B cell (primary cell): ENCODE measurements around the gene HS3ST6. TPM values are rescaled to one million over a fixed set of nuclear protein-coding genes. Genes with fewer than 3 reads are reported as not detected.

Experiments
- ATAC-seq: fragments of 200-7000 bp; cut with Tn5 transposase; one replicate; pipeline ENCODE4 v1.10.0; 2021; ENCODE audit warnings: low read depth, mild to moderate bottlenecking, moderate number of reproducible peaks, moderate library complexity
- CTCF ChIA-PET: fragments of 350-600 bp; sonication (Branson Sonifier 250); formaldehyde crosslinking; loops from one replicate; lab custom pipeline; 2021; ENCODE audit warnings: antibody characterized with exemption, inconsistent platforms; lab: Charles Lee
- POLR2A ChIA-PET: fragments of 350-600 bp; sonication (Branson Sonifier 250); formaldehyde crosslinking; loops from one replicate; lab custom pipeline; 2021; ENCODE audit warnings: antibody characterized with exemption; lab: Charles Lee
- DNase-seq: peaks from one replicate; pipeline ENCODE4 v3.0.0; 2013
- H2AFZ ChIP-seq: 2 replicates; pipeline ENCODE4 v1.6.1; 2012; ENCODE audit warnings: mild to moderate bottlenecking, low read depth, low read length; ENCODE audit not compliant: insufficient read depth, poor library complexity, severe bottlenecking
- H3K27ac ChIP-seq, 2 donors: 1 replicate in 1 of 2; 2 replicates in 1 of 2; pipeline ENCODE4 v1.5.1; 2012 to 2013; ENCODE audit warnings: low read length in 2 of 2, mild to moderate bottlenecking in 2 of 2, moderate library complexity in 1 of 2
- H3K27me3 ChIP-seq, 4 experiments: fragments of 200-600 bp in 1 of 4; sonication (generic) in 1 of 4; replicated peaks in 1 of 4; 1 replicate in 2 of 4; 2 replicates in 2 of 4; pipeline versions ENCODE4 v1.6.1 to v1.7.0; 2013 to 2016; ENCODE audit warnings: low read length in 3 of 4, mild to moderate bottlenecking in 2 of 4, mixed read lengths in 1 of 4, moderate library complexity in 1 of 4; ENCODE audit not compliant: insufficient read depth in 4 of 4, control insufficient read depth in 3 of 4; ENCODE audit errors: control extremely low read depth in 1 of 4
- H3K36me3 ChIP-seq, 2 experiments: replicated peaks in 1 of 2; 1 replicate in 1 of 2; 2 replicates in 1 of 2; pipeline versions ENCODE4 v1.6.1 to v1.7.1; 2013; ENCODE audit warnings: low read length in 1 of 2; ENCODE audit not compliant: insufficient read depth in 2 of 2, control insufficient read depth in 1 of 2; ENCODE audit errors: control extremely low read depth in 1 of 2, extremely low read depth in 1 of 2
- H3K4me1 ChIP-seq, 2 donors: fragments of 200-600 bp in 1 of 2; sonication (generic) in 1 of 2; 1 replicate in 1 of 2; 2 replicates in 1 of 2; pipeline versions ENCODE4 v1.5.1 to v1.6.1; 2013 to 2017; ENCODE audit warnings: low read length in 2 of 2; ENCODE audit not compliant: control insufficient read depth in 2 of 2, insufficient read depth in 2 of 2
- H3K4me2 ChIP-seq: replicated peaks from 2 replicates; pipeline ENCODE3; 2012; ENCODE audit warnings: mild to moderate bottlenecking, low read depth, low read length; ENCODE audit not compliant: poor library complexity, severe bottlenecking
- H3K4me3 ChIP-seq, 5 experiments: fragments of 200-600 bp in 1 of 5; sonication (generic) in 1 of 5; 1 replicate in 3 of 5; 2 replicates in 2 of 5; pipeline versions ENCODE4 v1.5.1 to v1.7.0; 2011 to 2016; ENCODE audit warnings: low read length in 4 of 5, mild to moderate bottlenecking in 4 of 5, low read depth in 2 of 5, control low read depth in 1 of 5, moderate library complexity in 1 of 5; ENCODE audit not compliant: insufficient read depth in 1 of 5; ENCODE audit errors: control extremely low read depth in 1 of 5, extremely low read depth in 1 of 5
- H3K79me2 ChIP-seq: fragments of 200-600 bp; sonication (generic); one replicate; pipeline ENCODE4 v1.6.0; 2016; ENCODE audit warnings: low read length; ENCODE audit not compliant: control insufficient read depth, insufficient read depth
- H3K9ac ChIP-seq: fragments of 200-600 bp; sonication (generic); 2 replicates; pipeline ENCODE4 v1.6.1; 2017; ENCODE audit warnings: mild to moderate bottlenecking, low read length, moderate library complexity
- H3K9me3 ChIP-seq, 3 donors: one replicate each; pipeline versions ENCODE4 v1.6.1 to v1.7.1; 2013; ENCODE audit warnings: low read length in 2 of 3; ENCODE audit not compliant: control insufficient read depth in 2 of 3, insufficient read depth in 1 of 3; ENCODE audit errors: control extremely low read depth in 1 of 3
- H4K20me1 ChIP-seq: 2 replicates; pipeline ENCODE4 v1.6.0; 2012; ENCODE audit warnings: mild to moderate bottlenecking, low read length; ENCODE audit not compliant: insufficient read depth, control insufficient read depth, poor library complexity, severe bottlenecking
- H3K27ac Mint-ChIP-seq: one replicate; pipeline ENCODE4 v1.8.0; 2021; ENCODE audit warnings: mixed read lengths
- H3K27me3 Mint-ChIP-seq: one replicate; pipeline ENCODE4 v1.8.0; 2021; ENCODE audit warnings: mixed read lengths
- H3K4me1 Mint-ChIP-seq: one replicate; pipeline ENCODE4 v1.8.0; 2021; ENCODE audit warnings: mixed read lengths
- H3K4me3 Mint-ChIP-seq: one replicate; pipeline ENCODE4 v1.8.0; 2021; ENCODE audit warnings: mixed read lengths
- H3K9me3 Mint-ChIP-seq: one replicate; pipeline ENCODE4 v1.8.0; 2022; ENCODE audit warnings: mixed read lengths; ENCODE audit not compliant: insufficient read depth
- CTCF ChIP-seq: fragments of 200-600 bp; IDR thresholded peaks from one replicate; pipeline ENCODE4 v1.8.0; 2022; ENCODE audit warnings: antibody characterized with exemption, mild to moderate bottlenecking
- EZH2 ChIP-seq: IDR thresholded peaks from 2 replicates; pipeline ENCODE4 v1.6.1; 2012; ENCODE audit warnings: borderline replicate concordance, low read depth, mild to moderate bottlenecking, moderate library complexity, low read length; ENCODE audit not compliant: insufficient read depth, poor library complexity, severe bottlenecking
- WGBS: methylation state at CpG from one replicate; pipeline ENCODE4 v1.1.5; 2013; ENCODE audit warnings: missing lambda C conversion rate; ENCODE audit not compliant: insufficient coverage; 5-methylcytosine and 5-hydroxymethylcytosine counted together
- intact Hi-C: fragments of 100-400 bp; cut with micrococcal nuclease; formaldehyde crosslinking; loops from one replicate; pipeline ENCODE4 v1.10.0; 2022
- polyA plus RNA-seq: library from polyadenylated mRNA; depleted of rRNA; stranded (reverse); fragments of >200 nt; gene quantifications from 2 replicates; pipeline ENCODE4 v1.2.3, GENCODE V29; 2012
- total RNA-seq, 2 donors: library from RNA; stranded (reverse); fragments of 120-200 nt in 1 of 2; gene quantifications; 1 replicate in 1 of 2; 2 replicates in 1 of 2; pipeline versions ENCODE4 v1.2.3 to v1.2.4, GENCODE V29; 2013 to 2022

Gene HS3ST6
- total and polyA plus RNA-seq, 2 donors (not counting 1 experiment from before 2014, with no cell fraction given), result not detected

- H3K27ac ChIP-seq, result no peak overlapping the region
- WGBS, result 8% methylated on average over 19 of the region's 22 CpGs
- intact Hi-C loops, result no loop called here
- no peak overlapping the region for H3K4me2 ChIP-seq
- H3K4me3 ChIP-seq, result no peak overlapping the region
- peaks cover 0 to 54% (median 9%) of the 10 kb centered on the region in 4 experiments for H3K27me3 ChIP-seq
- no peak for DNase-seq
- H3K9me3 Mint-ChIP-seq, result no peaks in the 10 kb centered on the region
- CTCF ChIA-PET, result interaction anchor here (0.6 kb wide), 1 partner anchor 1110 kb away, joined by 3 read pairs; no protein-coding TSS in a partner anchor
- H2AFZ ChIP-seq, result no peak overlapping the region
- peaks cover 4% of the 10 kb centered on the region for H3K4me1 Mint-ChIP-seq
- H3K4me3 Mint-ChIP-seq, result peak overlapping the region; percentile 19
- no peaks in the 10 kb centered on the region for H3K4me1 ChIP-seq
- no peaks in the 10 kb centered on the region for H4K20me1 ChIP-seq
- POLR2A ChIA-PET, result interaction anchor here (0.5 kb wide), 1 partner anchor 103 kb away, joined by 10 read pairs; no protein-coding TSS in a partner anchor
- H3K36me3 ChIP-seq, result no peaks in the 10 kb centered on the region
- no peaks in the 10 kb centered on the region for H3K9me3 ChIP-seq
- no peaks in the 10 kb centered on the region for H3K79me2 ChIP-seq
- H3K9ac ChIP-seq, result no peak overlapping the region
- TF ChIP-seq EZH2 (no peak), CTCF (no peak)
- no peak for ATAC-seq
- H3K27me3 Mint-ChIP-seq, result peaks cover 31% of the 10 kb centered on the region
- no peak overlapping the region for H3K27ac Mint-ChIP-seq
These were observed 1.1 kb downstream of the HS3ST6 start for GRCh38 chr16:1917056-1917664.

GRCh38 chr16:1916640-1916990 lies 1.6 kb downstream of the HS3ST6 start:
- WGBS, result 22% methylated on average over 2 of the region's 5 CpGs
- peak overlapping the region; percentile 19 for H3K4me3 Mint-ChIP-seq
- ChIA-PET CTCF (interaction anchor here (0.6 kb wide), 1 partner anchor 1111 kb away, joined by 3 read pairs; no protein-coding TSS in a partner anchor), POLR2A (interaction anchor here (0.5 kb wide), 1 partner anchor 104 kb away, joined by 10 read pairs; no protein-coding TSS in a partner anchor)
- no peaks in the 10 kb centered on the region for H3K9me3 Mint-ChIP-seq
- Histone ChIP-seq H3K27me3 (peaks cover 0 to 53% (median 9%) of the 10 kb centered on the region in 4 experiments), H3K4me2 (no peak overlapping the region), H4K20me1 (no peaks in the 10 kb centered on the region), H3K4me3 (no peak overlapping the region), H3K9ac (no peak overlapping the region), H3K4me1 (no peaks in the 10 kb centered on the region), H2AFZ (no peak overlapping the region), H3K9me3 (no peaks in the 10 kb centered on the region), H3K79me2 (no peaks in the 10 kb centered on the region), H3K36me3 (no peaks in the 10 kb centered on the region), H3K27ac (no peak overlapping the region)
- no peak for DNase-seq
- ATAC-seq, result no peak
- TF ChIP-seq CTCF (no peak), EZH2 (no peak)
- H3K27ac Mint-ChIP-seq, result no peak overlapping the region
- peaks cover 31% of the 10 kb centered on the region for H3K27me3 Mint-ChIP-seq
- intact Hi-C loops, result no loop called here
- H3K4me1 Mint-ChIP-seq, result peaks cover 4% of the 10 kb centered on the region
